AG10803 (cell line): ENCODE results near the gene IL18BP.

ENCODE experiments used
- DNase-seq: peaks from one replicate; pipeline ENCODE4 v3.0.0; 2010; ENCODE audit warnings: low read depth
- H3K4me3 ChIP-seq: 2 replicates; pipeline ENCODE4 v1.5.1; 2011; ENCODE audit warnings: mild to moderate bottlenecking, low read length, control low read depth
- CTCF ChIP-seq: conservative IDR thresholded peaks from 2 replicates; pipeline ENCODE4 v1.5.1; 2011; ENCODE audit warnings: mild to moderate bottlenecking, low read length, control low read depth, inconsistent platforms

The IL18BP gene

GRCh38 chr11:71964641-71965040 lies 34.1 kb upstream of the IL18BP start:
- no peak for DNase-seq
- no peak overlapping the region for H3K4me3 ChIP-seq
- TF ChIP-seq CTCF, result no peak

GRCh38 chr11:71971680-71972079 lies 27.0 kb upstream of the IL18BP start:
- H3K4me3 ChIP-seq, result no peak overlapping the region
- no peak for TF ChIP-seq CTCF
- no peak for DNase-seq

- TF ChIP-seq CTCF, result no peak
- DNase-seq, result no peak
- no peak overlapping the region for H3K4me3 ChIP-seq
These were observed 22.2 kb upstream of the IL18BP start for GRCh38 chr11:71976551-71976950.

GRCh38 chr11:71977090-71977489 lies 21.6 kb upstream of the IL18BP start:
- DNase-seq, result no peak
- no peak for TF ChIP-seq CTCF
- no peak overlapping the region for H3K4me3 ChIP-seq

GRCh38 chr11:71977743-71978418 lies 20.8 kb upstream of the IL18BP start:
- H3K4me3 ChIP-seq, result no peak overlapping the region
- peak; percentile 58 for DNase-seq
- TF ChIP-seq CTCF, result peak; percentile 80

GRCh38 chr11:71979094-71979493 lies 19.6 kb upstream of the IL18BP start:
- TF ChIP-seq CTCF, result no peak

GRCh38 chr11:71979602-71980001 lies 19.1 kb upstream of the IL18BP start:
- no peak overlapping the region for H3K4me3 ChIP-seq
- DNase-seq, result no peak
- no peak for TF ChIP-seq CTCF

More at GRCh38 chr11:71979094-71979493, 19.6 kb upstream of the IL18BP start:
- no peak for DNase-seq
- H3K4me3 ChIP-seq, result no peak overlapping the region
